ENCODE results near the gene HSBP1L1.
A peak's percentile ranks its signal among the peaks of the same experiment; 100 is the strongest.

The HSBP1L1 gene

GRCh38 chr18:79930020-79930642 is 34.3 kb upstream of the HSBP1L1 start:
- no peak for DNase-seq

- no peak for DNase-seq
Measured at GRCh38 chr18:79931475-79931874, 33.0 kb upstream of the HSBP1L1 start.

- DNase-seq = no peak
Measured at GRCh38 chr18:79932907-79933306, 31.5 kb upstream of the HSBP1L1 start.

- DNase-seq = no peak
Measured at GRCh38 chr18:79933765-79934164, 30.7 kb upstream of the HSBP1L1 start.

- no peak for DNase-seq
Measured at GRCh38 chr18:79934311-79935097, 29.9 kb upstream of the HSBP1L1 start.

- no peak for DNase-seq
Measured at GRCh38 chr18:79935098-79935480, 29.4 kb upstream of the HSBP1L1 start.

- no peak for DNase-seq
Measured at GRCh38 chr18:79935499-79935898, 28.9 kb upstream of the HSBP1L1 start.

- DNase-seq = no peak
Measured at GRCh38 chr18:79935925-79936324, 28.5 kb upstream of the HSBP1L1 start.

- DNase-seq = no peak
Measured at GRCh38 chr18:79936641-79937040, 27.8 kb upstream of the HSBP1L1 start.

- DNase-seq = no peak
Measured at GRCh38 chr18:79937103-79937860, 27.2 kb upstream of the HSBP1L1 start.

GRCh38 chr18:79938196-79938595 is 26.2 kb upstream of the HSBP1L1 start:
- DNase-seq = no peak

- no peak for DNase-seq
Measured at GRCh38 chr18:79939096-79939495, 25.3 kb upstream of the HSBP1L1 start.

- DNase-seq = no peak
Measured at GRCh38 chr18:79940126-79940813, 24.2 kb upstream of the HSBP1L1 start.

GRCh38 chr18:79940814-79941472 is 23.5 kb upstream of the HSBP1L1 start:
- DNase-seq = no peak

- DNase-seq = no peak
Measured at GRCh38 chr18:79941473-79942119, 22.8 kb upstream of the HSBP1L1 start.

- no peak for DNase-seq
Measured at GRCh38 chr18:79942211-79942610, 22.2 kb upstream of the HSBP1L1 start.

- no peak for DNase-seq
Measured at GRCh38 chr18:79942786-79943607, 21.4 kb upstream of the HSBP1L1 start.

- no peak for DNase-seq
Measured at GRCh38 chr18:79943608-79944125, 20.8 kb upstream of the HSBP1L1 start.

- peak in 1 of 2 experiments; percentile 37 for DNase-seq
Measured at GRCh38 chr18:79944126-79944731, 20.2 kb upstream of the HSBP1L1 start.

GRCh38 chr18:79944746-79945117 is 19.7 kb upstream of the HSBP1L1 start:
- DNase-seq = no peak
